Measurements from ENCODE around the gene GRIN3B. TPM values are rescaled to one million over a fixed set of nuclear protein-coding genes. Genes with fewer than 3 reads are reported as not detected.

Gene GRIN3B
- polyA plus RNA-seq, 1 experiment: 0.38 TPM

DNA sequence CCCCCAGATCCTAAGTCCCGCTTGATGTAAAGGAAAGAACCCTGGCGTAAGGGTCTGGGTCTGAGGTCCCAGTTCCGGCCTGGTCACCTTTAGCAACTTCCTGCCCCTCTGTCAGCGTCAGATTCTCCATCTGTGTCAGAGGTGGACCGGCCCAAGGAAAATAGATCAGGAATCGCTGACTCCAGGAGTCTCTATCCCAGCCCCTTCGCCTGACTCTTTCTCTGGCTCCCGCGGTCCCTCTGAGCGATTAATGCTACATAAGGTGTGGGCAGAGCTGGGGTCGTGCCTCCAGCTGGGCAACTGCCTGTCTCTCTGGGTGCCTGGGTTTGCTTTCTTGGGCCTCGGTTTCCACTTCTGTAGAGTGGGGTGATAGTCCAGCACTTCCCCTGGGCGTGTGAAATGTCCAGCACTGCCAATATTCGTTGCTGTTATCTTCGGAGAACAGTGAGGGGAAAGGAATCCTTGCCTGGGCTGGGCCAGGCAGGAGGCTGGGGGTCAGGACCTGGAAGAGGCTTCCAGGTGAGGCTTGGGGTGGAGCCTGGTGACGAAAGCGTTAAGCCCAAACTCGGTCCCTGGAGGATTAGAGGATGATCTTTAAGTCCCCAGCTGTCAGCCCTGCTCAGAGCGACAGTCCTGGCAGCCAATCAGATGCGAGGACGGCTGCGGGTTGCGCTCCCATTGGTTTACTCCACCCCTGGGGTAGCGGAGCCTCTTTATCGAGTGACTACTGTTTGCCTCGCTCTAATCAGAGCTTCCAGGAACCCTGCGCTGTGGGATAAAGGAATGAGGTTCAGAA lies 40.5 kb downstream of the GRIN3B start:
- DNase-seq (ENCODE audit: low read depth, low spot score): peak; percentile 90
- ChIA-PET CTCF (interaction anchor here (0.5 to 1.2 kb wide), 3 partner anchors 11 to 200 kb away, joined by 3 to 8 read pairs (median 3); no protein-coding TSS in a partner anchor), POLR2A (interaction anchor here (0.8 to 8.2 kb wide), 13 partner anchors 12 to 228 kb away, joined by 3 to 126 read pairs (median 4); partner anchors contain the start of genes CIRBP, CNN2, GPX4 and RNU6-2)
- Histone ChIP-seq H3K27ac (ENCODE audit: low read depth, low read length) (peak overlapping the region; percentile 31), H3K4me3 (ENCODE audit: low read depth, low read length) (peak overlapping the region; percentile 65), H3K27me3 (ENCODE audit: control insufficient read depth, insufficient read depth, low read length) (no peaks in the 10 kb centered on the region), H3K9me3 (ENCODE audit: control insufficient read depth, insufficient read depth, low read length) (peaks cover 12% of the 10 kb centered on the region; the same call in 1 of the 2 replicates)
- TF ChIP-seq, protein P1, sequence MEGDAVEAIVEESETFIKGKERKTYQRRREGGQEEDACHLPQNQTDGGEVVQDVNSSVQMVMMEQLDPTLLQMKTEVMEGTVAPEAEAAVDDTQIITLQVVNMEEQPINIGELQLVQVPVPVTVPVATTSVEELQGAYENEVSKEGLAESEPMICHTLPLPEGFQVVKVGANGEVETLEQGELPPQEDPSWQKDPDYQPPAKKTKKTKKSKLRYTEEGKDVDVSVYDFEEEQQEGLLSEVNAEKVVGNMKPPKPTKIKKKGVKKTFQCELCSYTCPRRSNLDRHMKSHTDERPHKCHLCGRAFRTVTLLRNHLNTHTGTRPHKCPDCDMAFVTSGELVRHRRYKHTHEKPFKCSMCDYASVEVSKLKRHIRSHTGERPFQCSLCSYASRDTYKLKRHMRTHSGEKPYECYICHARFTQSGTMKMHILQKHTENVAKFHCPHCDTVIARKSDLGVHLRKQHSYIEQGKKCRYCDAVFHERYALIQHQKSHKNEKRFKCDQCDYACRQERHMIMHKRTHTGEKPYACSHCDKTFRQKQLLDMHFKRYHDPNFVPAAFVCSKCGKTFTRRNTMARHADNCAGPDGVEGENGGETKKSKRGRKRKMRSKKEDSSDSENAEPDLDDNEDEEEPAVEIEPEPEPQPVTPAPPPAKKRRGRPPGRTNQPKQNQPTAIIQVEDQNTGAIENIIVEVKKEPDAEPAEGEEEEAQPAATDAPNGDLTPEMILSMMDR (IDR thresholded peaks at IDR 0.05; ENCODE audit: low read depth, low read length): no peak

DNA sequence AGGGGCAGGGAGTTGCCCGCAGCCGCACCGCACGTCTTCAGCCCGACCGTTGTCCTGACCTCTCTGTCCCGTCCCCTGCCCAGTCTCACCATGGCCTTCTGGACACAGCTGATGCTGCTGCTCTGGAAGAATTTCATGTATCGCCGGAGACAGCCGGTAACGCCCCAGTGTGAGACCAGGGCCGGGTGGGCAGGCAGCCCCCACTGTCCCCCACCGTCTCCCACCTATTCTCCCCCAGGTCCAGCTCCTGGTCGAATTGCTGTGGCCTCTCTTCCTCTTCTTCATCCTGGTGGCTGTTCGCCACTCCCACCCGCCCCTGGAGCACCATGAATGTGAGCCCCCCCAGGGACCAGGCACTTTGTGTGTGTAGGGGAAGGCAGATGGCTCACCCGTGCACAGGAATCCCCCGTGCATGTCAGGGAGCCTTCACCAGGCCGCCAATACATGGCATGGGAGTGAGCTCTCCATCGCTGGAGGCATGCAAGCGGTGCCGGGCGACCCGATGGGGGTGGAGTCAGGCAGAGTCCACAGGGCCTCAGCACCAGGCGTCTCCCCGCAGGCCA lies 41.1 kb downstream of the GRIN3B start:
- Histone ChIP-seq H3K27me3 (ENCODE audit: control insufficient read depth, insufficient read depth, low read length) (no peaks in the 10 kb centered on the region), H3K9me3 (ENCODE audit: control insufficient read depth, insufficient read depth, low read length) (peaks cover 19% of the 10 kb centered on the region), H3K4me3 (ENCODE audit: low read depth, low read length) (peak overlapping the region; percentile 65), H3K27ac (ENCODE audit: low read depth, low read length) (no peak overlapping the region)
- no peak for DNase-seq (ENCODE audit: low read depth, low spot score)
- POLR2A ChIA-PET: interaction anchor here (0.6 to 8.2 kb wide), 7 partner anchors 13 to 228 kb away, joined by 3 to 126 read pairs (median 5); partner anchors contain the start of genes CIRBP, CNN2 and GPX4
- CTCF ChIA-PET: interaction anchor here (1.2 kb wide), 1 partner anchor 200 kb away, joined by 8 read pairs; no protein-coding TSS in a partner anchor
- TF ChIP-seq, protein P1 (IDR thresholded peaks at IDR 0.05; ENCODE audit: low read depth, low read length): no peak

DNA sequence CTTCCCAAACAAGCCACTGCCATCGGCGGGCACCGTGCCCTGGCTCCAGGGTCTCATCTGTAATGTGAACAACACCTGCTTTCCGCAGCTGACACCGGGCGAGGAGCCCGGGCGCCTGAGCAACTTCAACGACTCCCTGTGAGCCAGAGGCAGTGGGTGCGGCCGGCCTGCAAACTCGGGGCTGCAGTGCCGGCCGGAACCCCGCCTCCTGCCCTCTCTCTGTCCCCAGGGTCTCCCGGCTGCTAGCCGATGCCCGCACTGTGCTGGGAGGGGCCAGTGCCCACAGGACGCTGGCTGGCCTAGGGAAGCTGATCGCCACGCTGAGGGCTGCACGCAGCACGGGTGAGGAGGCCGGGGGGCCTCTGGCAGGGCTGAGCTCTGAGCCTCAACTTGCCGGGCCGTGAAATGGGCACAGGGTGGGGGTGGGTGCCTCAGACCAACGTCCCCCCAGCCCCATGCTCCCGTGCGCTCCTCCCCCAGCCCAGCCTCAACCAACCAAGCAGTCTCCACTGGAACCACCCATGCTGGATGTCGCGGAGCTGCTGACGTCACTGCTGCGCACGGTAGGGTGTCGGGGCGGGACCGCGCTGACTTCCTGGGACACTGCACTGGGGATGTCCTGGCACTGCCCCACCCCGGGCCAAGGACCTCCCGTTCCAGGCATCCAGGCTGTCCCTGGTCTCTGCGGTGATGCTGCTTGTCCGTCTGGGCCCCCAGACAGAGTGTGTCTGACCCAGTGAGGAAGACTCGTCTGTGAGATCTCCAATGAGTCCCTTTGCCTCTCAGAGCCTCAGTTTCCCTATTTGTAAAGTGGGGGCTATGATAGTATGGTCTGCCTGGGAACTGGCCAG lies 41.8 kb downstream of the GRIN3B start:
- Histone ChIP-seq H3K4me3 (ENCODE audit: low read depth, low read length) (no peak overlapping the region), H3K27ac (ENCODE audit: low read depth, low read length) (no peak overlapping the region), H3K27me3 (ENCODE audit: control insufficient read depth, insufficient read depth, low read length) (no peaks in the 10 kb centered on the region), H3K9me3 (ENCODE audit: control insufficient read depth, insufficient read depth, low read length) (peaks cover 26% of the 10 kb centered on the region)
- ChIA-PET CTCF (interaction anchor here (1.2 kb wide), 1 partner anchor 199 kb away, joined by 8 read pairs; no protein-coding TSS in a partner anchor), POLR2A (interaction anchor here (0.6 to 8.2 kb wide), 7 partner anchors 13 to 242 kb away, joined by 3 to 126 read pairs (median 5); partner anchors contain the start of genes CIRBP, CNN2 and GPX4)
- TF ChIP-seq, protein P1 (IDR thresholded peaks at IDR 0.05; ENCODE audit: low read depth, low read length): no peak
- DNase-seq (ENCODE audit: low read depth, low spot score): no peak

DNA sequence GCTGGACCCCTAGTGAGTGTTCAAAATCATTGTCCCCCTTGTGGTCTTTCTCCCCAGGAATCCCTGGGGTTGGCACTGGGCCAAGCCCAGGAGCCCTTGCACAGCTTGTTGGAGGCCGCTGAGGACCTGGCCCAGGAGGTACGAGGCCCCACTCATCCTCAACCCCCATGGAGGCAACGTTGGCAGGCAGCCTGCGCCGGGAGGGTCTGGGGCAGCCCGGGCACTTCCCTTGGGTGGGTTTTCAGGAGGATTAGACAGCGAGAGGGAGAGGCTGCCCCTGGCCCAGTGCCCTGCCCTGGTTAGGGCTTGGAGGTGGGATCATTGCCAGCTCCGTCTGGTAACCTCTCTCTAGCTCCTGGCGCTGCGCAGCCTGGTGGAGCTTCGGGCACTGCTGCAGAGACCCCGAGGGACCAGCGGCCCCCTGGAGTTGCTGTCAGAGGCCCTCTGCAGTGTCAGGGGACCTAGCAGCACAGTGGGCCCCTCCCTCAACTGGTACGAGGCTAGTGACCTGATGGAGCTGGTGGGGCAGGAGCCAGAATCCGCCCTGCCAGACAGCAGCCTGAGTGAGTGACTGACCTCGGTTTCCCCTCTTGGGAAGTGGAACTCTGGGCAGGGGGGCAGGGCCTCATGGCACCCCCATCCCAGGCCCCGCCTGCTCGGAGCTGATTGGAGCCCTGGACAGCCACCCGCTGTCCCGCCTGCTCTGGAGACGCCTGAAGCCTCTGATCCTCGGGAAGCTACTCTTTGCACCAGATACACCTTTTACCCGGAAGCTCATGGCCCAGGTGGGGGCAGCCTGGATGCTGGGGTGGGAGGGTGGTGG lies 42.7 kb downstream of the GRIN3B start:
- DNase-seq (ENCODE audit: low read depth, low spot score): no peak
- TF ChIP-seq, protein P1 (IDR thresholded peaks at IDR 0.05; ENCODE audit: low read depth, low read length): no peak
- Histone ChIP-seq H3K27me3 (ENCODE audit: control insufficient read depth, insufficient read depth, low read length) (no peaks in the 10 kb centered on the region), H3K9me3 (ENCODE audit: control insufficient read depth, insufficient read depth, low read length) (peaks cover 34% of the 10 kb centered on the region), H3K4me3 (ENCODE audit: low read depth, low read length) (no peak overlapping the region), H3K27ac (ENCODE audit: low read depth, low read length) (no peak overlapping the region)
- ChIA-PET CTCF (interaction anchor here (1.5 kb wide), 1 partner anchor 70 kb away, joined by 8 read pairs; no protein-coding TSS in a partner anchor), POLR2A (interaction anchor here (0.6 to 8.2 kb wide), 3 partner anchors 13 to 241 kb away, joined by 3 to 126 read pairs (median 5); partner anchors contain the start of gene CNN2)

Data from AG04450 (cell line).